MM.1S (cell line): ENCODE results near the gene PIGS.

Experiments
- EZH2 ChIP-seq: fragments of 300-600 bp; sonication (generic); optimal IDR thresholded peaks from 2 replicates; pipeline ENCODE3; 2017; ENCODE audit warnings: low read depth, mild to moderate bottlenecking, antibody characterized with exemption, low read length, mixed read lengths
- EZH2phosphoT487 ChIP-seq: fragments of 300-600 bp; sonication (generic); IDR thresholded peaks from 2 replicates; pipeline ENCODE4 v1.6.1; 2018; ENCODE audit warnings: antibody characterized with exemption, low read length
- TF ChIP-seq, protein P1 (sequence below): fragments of 300-600 bp; sonication (generic); IDR thresholded peaks from 2 replicates; pipeline ENCODE4 v1.5.1; 2016; ENCODE audit warnings: antibody characterized with exemption, low read length, mixed read lengths

DNA sequence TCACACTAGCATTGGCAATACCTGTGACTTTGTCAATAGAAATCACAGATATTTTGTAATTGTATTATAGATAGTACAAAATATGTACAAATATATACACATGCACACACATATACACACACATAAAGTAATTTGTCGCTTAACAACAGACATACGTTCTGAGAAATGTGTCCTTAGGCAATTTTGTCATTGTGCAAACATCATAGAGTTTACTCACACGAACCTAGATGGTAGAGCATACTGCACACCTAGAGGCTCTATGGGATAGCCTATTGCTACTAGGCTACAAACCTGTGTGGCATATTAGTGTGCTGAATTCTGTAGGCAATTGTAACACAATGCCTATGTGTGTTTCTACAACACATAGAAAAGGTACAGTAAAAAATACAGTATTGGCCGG, 29.9 kb downstream of the PIGS start:
- TF ChIP-seq, protein P1, sequence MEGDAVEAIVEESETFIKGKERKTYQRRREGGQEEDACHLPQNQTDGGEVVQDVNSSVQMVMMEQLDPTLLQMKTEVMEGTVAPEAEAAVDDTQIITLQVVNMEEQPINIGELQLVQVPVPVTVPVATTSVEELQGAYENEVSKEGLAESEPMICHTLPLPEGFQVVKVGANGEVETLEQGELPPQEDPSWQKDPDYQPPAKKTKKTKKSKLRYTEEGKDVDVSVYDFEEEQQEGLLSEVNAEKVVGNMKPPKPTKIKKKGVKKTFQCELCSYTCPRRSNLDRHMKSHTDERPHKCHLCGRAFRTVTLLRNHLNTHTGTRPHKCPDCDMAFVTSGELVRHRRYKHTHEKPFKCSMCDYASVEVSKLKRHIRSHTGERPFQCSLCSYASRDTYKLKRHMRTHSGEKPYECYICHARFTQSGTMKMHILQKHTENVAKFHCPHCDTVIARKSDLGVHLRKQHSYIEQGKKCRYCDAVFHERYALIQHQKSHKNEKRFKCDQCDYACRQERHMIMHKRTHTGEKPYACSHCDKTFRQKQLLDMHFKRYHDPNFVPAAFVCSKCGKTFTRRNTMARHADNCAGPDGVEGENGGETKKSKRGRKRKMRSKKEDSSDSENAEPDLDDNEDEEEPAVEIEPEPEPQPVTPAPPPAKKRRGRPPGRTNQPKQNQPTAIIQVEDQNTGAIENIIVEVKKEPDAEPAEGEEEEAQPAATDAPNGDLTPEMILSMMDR: no peak
- TF ChIP-seq EZH2 (no peak), EZH2phosphoT487 (no peak)
